Inflammatory macrophage treated with lipopolysaccharide for 1 hour (primary cell): ENCODE results near the gene PXDC1.
"Not testable (repeated sequence)": the region's sequence is repeated elsewhere in the genome, so short reads cannot be mapped to it uniquely, and the experiment has no call there.

Experiments used
- DNase-seq, 2 donors: peaks; one replicate each; pipeline ENCODE4 v3.0.0-alpha.2; 2020 to 2022

PXDC1 gene

DNA sequence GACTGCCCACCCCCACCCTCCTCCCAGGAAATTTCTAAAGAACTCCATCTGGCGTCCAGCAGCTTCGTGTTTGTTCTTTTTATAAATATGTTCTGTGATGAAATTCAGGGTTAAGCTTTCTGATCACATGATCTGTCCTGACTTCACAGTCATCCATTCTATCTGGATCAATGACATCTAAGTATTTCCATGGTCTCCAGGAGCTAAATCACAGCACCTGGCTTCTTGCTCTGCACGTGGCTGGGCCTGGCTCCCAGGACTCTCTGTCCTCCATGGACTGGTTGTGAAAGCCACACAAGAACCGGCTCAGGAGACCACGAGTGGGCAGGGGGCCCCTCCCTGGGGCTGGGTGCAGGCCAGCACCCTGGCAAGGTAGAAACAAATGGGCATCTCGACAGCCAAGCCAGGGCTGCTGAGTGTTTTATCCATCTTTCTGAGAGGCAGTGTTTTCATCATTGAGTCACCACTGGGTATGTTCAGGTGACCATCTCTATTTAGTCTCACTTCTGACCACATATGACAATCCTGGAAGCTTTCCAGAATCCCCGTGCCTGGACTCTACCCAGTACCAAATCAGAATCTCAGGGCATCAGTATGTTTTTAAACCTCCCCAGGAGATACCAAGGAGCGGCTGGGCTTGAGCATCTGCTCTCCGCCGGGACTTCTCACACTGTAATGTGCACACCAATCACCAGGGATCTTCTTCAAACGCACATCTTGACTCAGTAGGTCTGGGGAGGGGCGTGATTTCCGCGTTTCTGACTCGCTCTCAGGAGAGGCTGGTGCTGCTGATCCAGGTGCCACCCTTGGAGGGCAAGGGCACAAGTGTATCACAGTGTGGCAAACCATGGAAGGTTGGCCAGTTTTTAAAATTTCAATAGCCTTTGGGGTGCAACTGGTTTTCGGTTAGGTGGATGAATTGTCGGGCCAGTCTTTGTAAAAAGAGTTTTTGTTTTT is 31.6 kb upstream of the PXDC1 start:
- DNase-seq, result no peak

- no peak for DNase-seq
These were observed 30.0 kb upstream of the PXDC1 start for GRCh38 chr6:3781504-3781903.

DNA sequence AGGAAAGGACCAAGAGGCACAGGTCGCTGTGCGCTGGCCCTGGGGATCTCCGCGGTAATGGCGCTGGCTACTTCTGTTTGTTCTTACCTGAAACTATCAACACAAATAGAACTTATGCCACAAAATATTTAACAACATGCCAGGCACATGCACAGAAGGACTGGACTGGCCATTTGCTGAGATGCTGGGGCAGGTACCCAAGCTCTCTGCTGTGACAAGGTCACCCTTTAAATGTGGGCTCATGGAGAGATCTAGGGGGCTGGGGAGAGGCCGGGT is 28.0 kb upstream of the PXDC1 start:
- no peak for DNase-seq

DNA sequence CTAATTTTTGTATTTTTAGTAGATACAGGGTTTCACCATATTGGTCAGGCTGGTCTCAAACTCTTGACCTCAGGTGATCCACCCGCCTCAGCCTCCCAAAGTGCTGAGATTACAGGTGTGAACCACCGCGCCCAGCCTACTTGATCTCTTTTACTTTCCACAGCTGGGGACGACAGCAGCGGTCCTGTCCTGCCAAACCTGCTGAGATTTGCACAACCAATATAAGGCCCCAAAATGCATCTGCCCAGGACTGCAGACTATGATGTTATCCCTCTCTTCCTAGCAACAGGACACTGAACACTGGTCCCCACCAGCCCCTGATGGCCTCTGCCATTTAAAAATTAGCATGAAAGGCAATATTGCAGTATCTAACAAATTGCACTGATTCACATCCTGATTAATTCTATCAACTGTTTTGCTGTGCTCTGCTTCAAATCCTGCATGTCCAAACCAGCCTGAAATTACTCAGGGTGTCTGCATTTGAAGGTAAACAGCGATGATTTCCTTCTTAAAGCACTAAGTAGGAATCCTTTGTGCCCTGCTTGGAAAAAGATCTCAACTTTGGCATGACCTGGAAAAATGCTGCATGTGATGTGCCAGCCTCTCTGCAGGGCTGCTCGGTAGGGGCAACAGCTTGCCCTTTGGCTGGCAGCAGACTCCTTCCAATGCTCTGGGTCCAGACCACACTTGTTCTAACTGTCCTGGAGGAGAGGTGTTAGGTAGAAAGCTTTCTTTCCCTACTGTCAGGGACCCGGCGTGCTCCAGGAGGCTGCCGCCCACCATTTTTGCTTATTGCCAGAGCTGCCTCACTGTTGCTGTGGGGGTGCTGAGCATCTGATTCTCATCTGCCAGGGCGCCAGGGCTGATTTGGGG is 27.4 kb upstream of the PXDC1 start:
- DNase-seq, result no peak

- no peak for DNase-seq
These were observed 26.4 kb upstream of the PXDC1 start for GRCh38 chr6:3777730-3778461.

DNA sequence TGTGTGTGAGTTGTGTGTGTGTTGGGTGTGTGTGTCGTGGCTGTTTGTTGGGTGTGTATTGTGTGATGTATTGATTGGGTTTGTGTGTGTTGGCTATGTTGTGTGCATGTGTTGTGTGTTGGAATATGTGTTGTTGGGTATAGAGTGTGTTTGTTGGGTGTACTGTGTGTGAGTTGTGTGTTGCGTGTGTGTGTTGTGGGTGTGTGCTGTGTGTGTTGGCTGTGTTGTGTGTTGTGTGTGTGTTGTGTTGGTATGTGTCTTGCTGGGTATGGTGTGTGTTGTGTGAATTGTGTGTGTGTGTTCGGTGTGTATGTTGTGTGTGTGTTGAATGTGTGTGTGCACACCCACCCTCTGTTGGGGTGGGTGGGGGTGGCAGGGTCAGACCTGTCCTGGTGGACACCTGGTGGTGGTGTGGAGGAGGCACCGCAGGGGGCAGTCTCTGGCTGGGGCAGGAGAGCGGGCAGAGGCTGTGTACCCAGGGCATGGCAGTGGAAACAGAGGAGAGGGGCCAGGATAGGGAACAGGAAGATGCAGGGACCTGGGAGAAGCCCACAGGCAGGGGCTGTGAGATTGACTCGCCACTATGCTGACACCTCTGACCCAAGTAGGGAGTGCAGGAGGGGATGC is 25.5 kb upstream of the PXDC1 start:
- no peak for DNase-seq

DNA sequence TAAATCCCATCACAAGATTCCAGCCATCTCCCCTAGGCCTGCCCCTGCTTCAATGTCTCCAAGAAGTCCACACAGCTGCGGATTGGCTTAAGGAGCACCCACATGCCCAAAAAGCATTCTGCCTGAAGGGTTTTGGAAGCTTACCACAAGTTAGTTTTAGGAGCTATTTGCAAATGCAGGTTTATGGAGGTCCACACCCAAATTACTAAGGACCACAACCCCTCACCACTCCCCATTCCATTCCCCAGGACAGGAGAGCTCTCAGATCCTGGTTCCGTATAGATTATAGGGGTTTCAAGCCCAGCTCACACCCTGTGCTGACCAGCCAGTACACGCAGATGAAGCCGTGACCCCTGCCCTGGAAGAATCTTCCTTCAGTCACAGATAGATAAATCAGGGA is 24.3 kb upstream of the PXDC1 start:
- DNase-seq, result no peak

GRCh38 chr6:3775386-3775785 is 23.9 kb upstream of the PXDC1 start:
- no peak for DNase-seq

- DNase-seq, result no peak
These were observed 22.3 kb upstream of the PXDC1 start for GRCh38 chr6:3773678-3774298.

DNA sequence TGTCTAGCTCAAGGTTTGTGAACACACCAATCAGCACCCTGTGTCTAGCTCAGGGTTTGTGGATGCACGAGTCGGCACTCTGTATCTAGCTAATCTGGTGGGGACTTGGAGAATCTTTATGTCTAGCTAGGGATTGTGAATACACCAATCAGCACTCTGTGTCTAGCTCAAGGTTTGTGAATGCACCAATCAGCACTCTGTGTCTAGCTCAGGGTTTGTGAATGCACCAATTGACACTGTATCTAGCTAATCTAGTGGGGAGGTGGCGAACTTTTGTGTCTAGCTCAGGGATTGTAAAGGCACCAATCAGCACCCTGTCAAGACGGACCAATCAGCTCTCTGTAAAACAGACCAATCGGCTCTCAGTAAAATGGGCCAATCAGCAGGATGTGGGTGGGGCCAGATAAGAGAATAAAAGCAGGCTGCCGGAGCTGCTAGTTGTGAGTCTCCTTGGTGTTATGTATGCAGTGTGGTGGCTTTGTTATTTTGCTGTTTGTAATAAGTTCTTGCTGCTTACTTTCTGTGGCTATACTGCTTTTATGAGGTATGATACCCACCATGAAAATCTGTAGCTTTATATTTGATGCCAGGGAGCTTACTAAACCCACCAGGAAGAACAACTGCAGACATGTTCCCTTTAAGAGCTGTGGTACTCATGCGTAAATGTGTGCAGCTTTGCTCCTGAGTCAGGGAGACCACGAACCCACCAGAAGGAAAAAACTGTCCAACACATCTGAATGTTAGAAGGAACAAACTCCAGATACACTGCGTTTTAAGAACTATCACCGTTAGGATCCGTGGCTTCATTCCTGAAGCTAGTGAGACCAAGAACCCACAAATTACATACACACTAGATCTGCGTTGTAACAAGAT is 20.9 kb upstream of the PXDC1 start:
- not testable (repeated sequence) for DNase-seq

- DNase-seq, result no peak
These were observed 20.0 kb upstream of the PXDC1 start for GRCh38 chr6:3771407-3772011.

- DNase-seq, result no peak
These were observed 18.7 kb upstream of the PXDC1 start for GRCh38 chr6:3770023-3770720.

GRCh38 chr6:3769610-3770009 is 18.1 kb upstream of the PXDC1 start:
- DNase-seq, result peak; percentile 77 to 90

DNA sequence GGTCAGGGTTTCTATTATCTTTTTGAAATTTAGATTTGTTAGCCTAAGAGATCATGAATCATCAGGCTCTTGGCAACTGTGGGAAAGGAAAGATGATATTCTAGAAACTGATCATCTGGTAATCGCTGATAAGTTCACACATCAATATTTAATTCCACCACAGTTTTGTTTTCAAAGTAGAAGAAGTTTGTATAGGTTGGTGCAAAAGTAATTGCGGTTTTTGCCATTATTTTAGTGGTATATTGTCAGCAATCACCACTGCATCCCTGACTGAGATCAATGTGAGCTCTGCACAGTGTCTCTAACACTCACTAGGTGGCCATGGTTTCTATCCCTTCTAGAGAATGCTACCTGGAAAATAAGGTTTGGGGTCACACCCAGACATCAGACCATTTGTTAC is 17.0 kb upstream of the PXDC1 start:
- no peak for DNase-seq

DNA sequence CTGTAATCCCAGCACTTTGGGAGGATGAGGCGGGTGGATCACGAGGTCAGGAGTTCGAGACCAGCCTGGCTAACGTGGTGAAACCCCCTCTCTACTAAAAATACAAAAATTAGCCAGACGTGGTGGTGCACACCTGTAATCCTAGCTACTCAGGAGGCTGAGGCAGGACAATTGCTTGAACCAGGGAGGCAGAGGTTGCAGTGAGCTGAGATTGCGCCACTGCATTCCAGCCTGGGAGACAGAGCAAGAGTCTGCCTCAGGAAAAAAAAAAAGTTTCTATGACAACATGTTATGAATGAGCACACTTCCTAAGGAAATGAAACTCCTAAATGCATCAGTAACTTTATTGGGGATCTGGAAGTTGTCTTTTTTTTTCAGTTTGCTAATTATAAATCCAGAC is 16.0 kb upstream of the PXDC1 start:
- DNase-seq, result peak; percentile 64 to 83

- no peak for DNase-seq
These were observed 14.7 kb upstream of the PXDC1 start for GRCh38 chr6:3766214-3766613.

DNA sequence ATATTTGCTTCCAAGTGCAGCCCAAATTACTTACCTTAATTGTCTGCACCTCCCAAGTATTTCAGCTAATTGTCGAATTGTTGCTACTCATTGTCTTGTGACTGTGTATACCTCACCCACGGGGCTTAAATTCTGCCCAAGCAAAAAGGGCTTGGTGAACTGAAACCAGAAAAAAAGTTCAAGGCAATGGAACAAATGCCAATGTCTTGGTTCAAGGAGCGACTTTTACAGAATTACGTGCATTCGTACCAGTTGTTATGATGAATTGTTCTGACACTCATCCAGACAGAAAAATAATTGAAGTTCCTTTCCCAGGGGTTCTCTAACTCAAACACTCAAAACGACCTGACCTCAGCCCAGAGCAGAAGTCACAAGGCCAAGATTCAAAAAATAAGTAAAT is 13.9 kb upstream of the PXDC1 start:
- DNase-seq, result peak in 1 of 2 donors; percentile 46

DNA sequence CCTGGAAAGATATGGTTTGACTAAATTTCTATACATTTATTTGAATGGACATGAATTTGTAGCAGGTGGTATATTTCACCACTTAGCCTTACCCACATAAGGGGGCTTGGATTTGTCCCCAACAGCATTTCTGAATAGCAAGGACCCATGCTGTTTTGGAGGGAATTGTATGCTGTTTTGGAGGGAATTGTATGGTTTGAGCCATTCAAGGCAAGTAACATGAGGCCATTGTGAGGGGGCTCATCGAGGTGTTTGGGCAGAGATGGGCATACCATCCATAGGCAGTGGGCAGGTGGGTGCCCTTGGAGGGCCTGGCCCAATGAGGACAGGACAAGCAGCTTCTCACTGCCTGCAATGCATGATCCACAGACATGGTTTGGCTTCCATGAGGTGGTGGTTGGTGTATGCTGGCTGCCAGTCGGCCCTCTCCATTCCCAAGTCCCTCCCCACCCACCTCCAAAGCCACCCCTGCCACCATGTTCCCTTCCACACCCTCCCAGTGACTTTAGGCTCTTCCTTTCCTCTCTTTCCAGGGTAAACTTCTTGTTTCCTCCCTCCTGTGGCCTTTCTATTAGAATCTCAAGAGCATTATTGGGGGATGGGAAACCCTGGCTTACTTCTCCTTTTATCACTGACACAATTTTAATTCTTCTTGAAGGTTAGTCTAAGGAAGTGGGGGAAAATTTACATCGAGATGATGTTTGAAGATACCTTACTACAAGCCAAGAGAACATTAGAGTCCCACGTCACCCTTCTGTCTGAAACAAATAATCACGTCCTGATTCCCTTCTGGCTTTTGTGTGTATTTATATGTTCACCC is 13.2 kb upstream of the PXDC1 start:
- DNase-seq, result peak; percentile 47 to 53

DNA sequence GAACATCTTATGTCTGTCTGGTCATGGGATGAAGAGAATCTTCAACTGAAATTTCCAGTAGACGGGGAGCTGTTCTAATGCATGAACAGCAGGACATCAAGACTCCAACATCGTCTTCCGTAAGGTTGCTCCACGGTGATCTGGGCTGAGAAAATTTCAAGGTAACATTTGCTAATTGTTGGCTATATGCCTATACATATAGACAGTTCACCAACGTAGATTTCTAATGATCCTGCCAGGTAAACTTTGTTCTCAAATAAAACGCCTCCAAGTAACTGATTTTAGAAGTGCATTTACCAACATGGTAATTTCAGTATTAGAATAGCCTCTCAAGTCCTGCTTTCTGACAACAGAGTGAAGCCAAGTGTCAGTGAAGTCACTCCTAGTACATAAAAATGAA is 11.3 kb upstream of the PXDC1 start:
- DNase-seq, result no peak
